SU-DHL-6 (cell line): ENCODE results near the gene OR4K15.
A peak's percentile ranks its signal among the peaks of the same experiment; 100 is the strongest.
"Not testable (repeated sequence)": the region's sequence is repeated elsewhere in the genome, so short reads cannot be mapped to it uniquely, and the experiment has no call there.

Experiments
- H2AFZ ChIP-seq: fragments of 200-600 bp; sonication (generic); 2 replicates; pipeline ENCODE4 v1.6.1; 2014; ENCODE audit warnings: low read depth, mild to moderate bottlenecking, moderate library complexity, mixed read lengths, antibody characterized with exemption, low read length; ENCODE audit not compliant: severe bottlenecking
- H3F3A ChIP-seq: fragments of 200-600 bp; shearing (Covaris generic); 2 replicates; pipeline ENCODE4 v1.6.0; 2016; ENCODE audit warnings: antibody characterized with exemption, mild to moderate bottlenecking; ENCODE audit not compliant: insufficient read depth
- H3K27ac ChIP-seq: fragments of 200-600 bp; sonication (generic); 2 replicates; pipeline ENCODE4 v1.5.1; 2016; ENCODE audit warnings: low read depth, mild to moderate bottlenecking, low read length, moderate library complexity, mixed read lengths
- H3K27me3 ChIP-seq: fragments of 200-600 bp; sonication (generic), shearing (Covaris generic); 2 replicates; pipeline ENCODE4 v1.6.0; 2014; ENCODE audit warnings: mild to moderate bottlenecking, low read length
- H3K36me3 ChIP-seq: fragments of 200-600 bp; sonication (generic); 2 replicates; pipeline ENCODE4 v1.6.1; 2014; ENCODE audit warnings: mild to moderate bottlenecking, low read length, mixed read lengths
- H3K4me2 ChIP-seq: fragments of 300-600, 200-600 bp; shearing (Covaris generic), sonication (generic); 2 replicates; pipeline ENCODE4 v1.6.0; 2014; ENCODE audit warnings: low read length, low read depth, mild to moderate bottlenecking; ENCODE audit not compliant: poor library complexity, severe bottlenecking
- H3K4me3 ChIP-seq: fragments of 200-600 bp; sonication (generic); 2 replicates; pipeline ENCODE4 v1.5.1; 2014; ENCODE audit warnings: antibody characterized with exemption, low read length, mild to moderate bottlenecking, mixed read lengths; ENCODE audit not compliant: insufficient read depth, poor library complexity, severe bottlenecking
- H3K79me2 ChIP-seq: fragments of 200-600 bp; sonication (generic); 2 replicates; pipeline ENCODE4 v1.6.1; 2014; ENCODE audit warnings: mild to moderate bottlenecking, low read length, moderate library complexity; ENCODE audit not compliant: insufficient read depth
- H3K9ac ChIP-seq: fragments of 200-600 bp; sonication (generic); 2 replicates; pipeline ENCODE4 v1.7.0; 2014; ENCODE audit warnings: mild to moderate bottlenecking, low read length
- H3K9me2 ChIP-seq: fragments of 200-600 bp; sonication (generic); replicated peaks from 2 replicates; pipeline ENCODE4 v1.6.1; 2014; ENCODE audit warnings: low read length; ENCODE audit not compliant: insufficient read depth
- H3K9me3 ChIP-seq: fragments of 200-600 bp; sonication (generic); 2 replicates; pipeline ENCODE4 v1.6.1; 2014; ENCODE audit warnings: low read length, mixed read lengths; ENCODE audit not compliant: insufficient read depth
- H4K20me1 ChIP-seq: fragments of 200-600 bp; sonication (generic); 2 replicates; pipeline ENCODE4 v1.6.1; 2014; ENCODE audit warnings: low read depth, mild to moderate bottlenecking, antibody characterized with exemption, low read length, moderate library complexity, mixed read lengths
- EZH2phosphoT487 ChIP-seq: fragments of 200-600 bp; sonication (generic), shearing (Covaris generic); conservative IDR thresholded peaks from 2 replicates; pipeline ENCODE4 v1.6.1; 2018; ENCODE audit warnings: mild to moderate bottlenecking, antibody characterized with exemption, low read length, moderate library complexity, mixed read lengths
- TF ChIP-seq, protein P1 (sequence below): fragments of 200-600 bp; sonication (generic); IDR thresholded peaks from one replicate; pipeline ENCODE4 v1.5.1; 2017; ENCODE audit warnings: antibody characterized with exemption, mild to moderate bottlenecking, low read length, moderate library complexity; ENCODE audit not compliant: insufficient read depth, poor library complexity, severe bottlenecking

OR4K15 gene

DNA sequence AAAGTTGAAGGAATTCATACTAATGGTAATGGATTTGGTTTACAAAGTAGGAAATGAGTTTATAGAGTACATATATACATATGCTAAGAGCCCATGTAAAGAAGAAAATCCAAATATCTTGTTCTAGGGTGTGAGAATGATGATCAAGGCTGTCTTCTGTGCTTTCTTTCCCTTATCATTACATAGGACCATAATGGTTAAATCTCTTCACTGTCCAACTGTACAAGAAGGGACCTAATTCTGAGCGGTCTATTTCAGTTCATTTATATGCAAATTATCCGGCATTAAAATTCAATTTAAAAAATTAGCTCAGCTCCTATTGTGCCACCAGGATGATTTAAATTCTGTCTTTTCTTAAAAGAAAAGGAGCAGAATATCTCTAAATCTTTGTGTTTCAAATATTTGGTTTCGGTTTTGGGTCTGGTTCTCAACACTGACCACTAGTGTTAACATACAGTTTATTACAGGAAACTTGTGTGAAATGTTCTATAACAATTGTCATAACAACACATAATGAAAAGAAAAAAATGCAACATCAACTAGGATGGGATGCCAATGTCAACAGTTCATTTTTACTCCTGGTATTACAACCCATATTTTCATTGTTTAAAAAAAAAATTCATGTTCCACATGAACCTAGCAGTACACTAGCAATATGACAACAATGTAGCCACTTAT, 27.8 kb upstream of the OR4K15 start:
- TF ChIP-seq, protein P1, sequence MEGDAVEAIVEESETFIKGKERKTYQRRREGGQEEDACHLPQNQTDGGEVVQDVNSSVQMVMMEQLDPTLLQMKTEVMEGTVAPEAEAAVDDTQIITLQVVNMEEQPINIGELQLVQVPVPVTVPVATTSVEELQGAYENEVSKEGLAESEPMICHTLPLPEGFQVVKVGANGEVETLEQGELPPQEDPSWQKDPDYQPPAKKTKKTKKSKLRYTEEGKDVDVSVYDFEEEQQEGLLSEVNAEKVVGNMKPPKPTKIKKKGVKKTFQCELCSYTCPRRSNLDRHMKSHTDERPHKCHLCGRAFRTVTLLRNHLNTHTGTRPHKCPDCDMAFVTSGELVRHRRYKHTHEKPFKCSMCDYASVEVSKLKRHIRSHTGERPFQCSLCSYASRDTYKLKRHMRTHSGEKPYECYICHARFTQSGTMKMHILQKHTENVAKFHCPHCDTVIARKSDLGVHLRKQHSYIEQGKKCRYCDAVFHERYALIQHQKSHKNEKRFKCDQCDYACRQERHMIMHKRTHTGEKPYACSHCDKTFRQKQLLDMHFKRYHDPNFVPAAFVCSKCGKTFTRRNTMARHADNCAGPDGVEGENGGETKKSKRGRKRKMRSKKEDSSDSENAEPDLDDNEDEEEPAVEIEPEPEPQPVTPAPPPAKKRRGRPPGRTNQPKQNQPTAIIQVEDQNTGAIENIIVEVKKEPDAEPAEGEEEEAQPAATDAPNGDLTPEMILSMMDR = no peak
- no peak for TF ChIP-seq EZH2phosphoT487
- Histone ChIP-seq H4K20me1 (no peaks in the 10 kb centered on the region), H3K27me3 (no peaks in the 10 kb centered on the region), H3K4me2 (peak overlapping the region; percentile 15), H3K4me3 (no peak overlapping the region), H3F3A (no peaks in the 10 kb centered on the region), H3K9me2 (no peaks in the 10 kb centered on the region), H3K9ac (no peak overlapping the region), H3K79me2 (no peaks in the 10 kb centered on the region), H2AFZ (no peak overlapping the region), H3K9me3 (no peaks in the 10 kb centered on the region), H3K36me3 (no peaks in the 10 kb centered on the region), H3K27ac (no peak overlapping the region)

DNA sequence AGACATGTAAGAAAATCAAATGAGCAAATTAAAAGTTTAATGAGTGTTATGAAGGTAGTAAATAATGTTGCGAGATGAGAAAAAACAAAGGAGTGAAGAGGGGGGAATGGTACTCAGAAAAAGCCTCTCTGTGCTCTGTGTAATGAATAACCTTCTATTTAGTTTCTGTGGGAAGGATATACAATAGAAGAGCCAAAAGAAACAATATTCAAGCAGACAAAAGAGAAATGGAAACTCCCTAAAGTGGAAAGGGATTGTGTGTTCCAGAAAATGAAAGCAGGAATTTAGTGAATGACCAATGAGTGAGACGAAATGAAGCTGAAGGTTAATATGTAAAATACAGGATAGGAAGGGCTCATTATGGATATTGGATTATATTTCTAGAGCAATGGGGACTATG, 26.2 kb upstream of the OR4K15 start:
- Histone ChIP-seq H2AFZ (no peak overlapping the region), H3K9me3 (no peaks in the 10 kb centered on the region)
- no peak for TF ChIP-seq EZH2phosphoT487
- TF ChIP-seq, protein P1 = no peak

DNA sequence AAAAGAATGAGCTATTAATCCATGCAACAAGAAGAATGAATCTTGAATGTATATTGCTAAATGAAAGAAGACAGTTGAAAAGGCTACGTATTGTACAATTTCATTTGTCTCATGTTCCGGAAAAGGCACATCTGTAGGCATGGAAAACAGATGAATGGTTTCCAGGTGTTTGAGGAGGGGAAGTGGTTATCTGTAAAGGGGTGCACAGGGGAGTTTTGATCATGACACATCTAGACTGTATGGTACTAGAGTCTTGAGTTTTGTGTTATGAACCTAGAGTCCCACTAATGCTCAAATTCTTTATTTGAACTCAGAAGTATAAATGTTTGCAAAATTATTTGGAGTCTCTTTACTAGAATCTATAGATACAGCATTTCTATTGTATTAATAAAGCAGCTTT, 5.7 kb upstream of the OR4K15 start:
- not testable (repeated sequence) for H3F3A ChIP-seq, H3K27me3 ChIP-seq, H3K9me2 ChIP-seq, H2AFZ ChIP-seq, H3K79me2 ChIP-seq, H3K4me2 ChIP-seq, H3K9ac ChIP-seq, H3K27ac ChIP-seq, H3K4me3 ChIP-seq, H3K36me3 ChIP-seq, H3K9me3 ChIP-seq, H4K20me1 ChIP-seq

More for the DNA sequence above, 26.2 kb upstream of the OR4K15 start:
- no peaks in the 10 kb centered on the region for H3K27me3 ChIP-seq
- no peaks in the 10 kb centered on the region; the same call in 1 of the 2 replicates for H3K36me3 ChIP-seq
- H3F3A ChIP-seq = no peaks in the 10 kb centered on the region
- no peak overlapping the region for H3K27ac ChIP-seq
- H3K79me2 ChIP-seq = no peaks in the 10 kb centered on the region
- no peak overlapping the region for H3K4me2 ChIP-seq
- no peak overlapping the region for H3K4me3 ChIP-seq
- H3K9ac ChIP-seq = no peak overlapping the region
- H3K9me2 ChIP-seq = no peaks in the 10 kb centered on the region
- no peaks in the 10 kb centered on the region for H4K20me1 ChIP-seq

DNA sequence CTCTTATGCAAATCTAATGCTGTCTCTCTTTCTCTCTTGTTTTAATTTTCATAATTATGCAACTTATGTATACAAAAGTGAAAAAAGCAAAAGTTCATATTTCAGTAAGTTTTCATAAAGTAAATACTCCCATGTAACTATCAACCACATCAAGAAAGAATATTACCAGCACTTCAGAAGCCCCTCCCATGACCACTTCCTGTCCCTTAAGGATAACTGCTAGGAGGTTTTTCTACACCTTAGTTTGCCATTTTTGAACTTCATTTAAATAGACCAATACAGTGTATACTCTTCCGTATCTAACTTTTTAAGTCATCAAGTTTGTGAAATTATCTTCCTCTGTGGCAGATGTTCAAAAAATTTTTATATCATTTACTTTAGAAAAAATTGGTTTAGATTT, 547 bp upstream of the OR4K15 start:
- no peak for TF ChIP-seq EZH2phosphoT487
- TF ChIP-seq, protein P1 = no peak
- H3K27me3 ChIP-seq = no peaks in the 10 kb centered on the region
- no peaks in the 10 kb centered on the region for H3K9me3 ChIP-seq
- no peak overlapping the region for H2AFZ ChIP-seq
- H3K4me2 ChIP-seq = no peak overlapping the region
- H3K4me3 ChIP-seq = no peak overlapping the region
- no peaks in the 10 kb centered on the region for H3K9me2 ChIP-seq
- H3F3A ChIP-seq = no peaks in the 10 kb centered on the region
- H3K79me2 ChIP-seq = no peaks in the 10 kb centered on the region
- H3K27ac ChIP-seq = no peak overlapping the region
- H4K20me1 ChIP-seq = no peaks in the 10 kb centered on the region
- H3K9ac ChIP-seq = no peak overlapping the region
- H3K36me3 ChIP-seq = no peaks in the 10 kb centered on the region
